ENCODE measurements around the gene HINFP.
"Not testable (repeated sequence)": the region's sequence is repeated elsewhere in the genome, so short reads cannot be mapped to it uniquely, and the experiment has no call there.

HINFP gene

DNA sequence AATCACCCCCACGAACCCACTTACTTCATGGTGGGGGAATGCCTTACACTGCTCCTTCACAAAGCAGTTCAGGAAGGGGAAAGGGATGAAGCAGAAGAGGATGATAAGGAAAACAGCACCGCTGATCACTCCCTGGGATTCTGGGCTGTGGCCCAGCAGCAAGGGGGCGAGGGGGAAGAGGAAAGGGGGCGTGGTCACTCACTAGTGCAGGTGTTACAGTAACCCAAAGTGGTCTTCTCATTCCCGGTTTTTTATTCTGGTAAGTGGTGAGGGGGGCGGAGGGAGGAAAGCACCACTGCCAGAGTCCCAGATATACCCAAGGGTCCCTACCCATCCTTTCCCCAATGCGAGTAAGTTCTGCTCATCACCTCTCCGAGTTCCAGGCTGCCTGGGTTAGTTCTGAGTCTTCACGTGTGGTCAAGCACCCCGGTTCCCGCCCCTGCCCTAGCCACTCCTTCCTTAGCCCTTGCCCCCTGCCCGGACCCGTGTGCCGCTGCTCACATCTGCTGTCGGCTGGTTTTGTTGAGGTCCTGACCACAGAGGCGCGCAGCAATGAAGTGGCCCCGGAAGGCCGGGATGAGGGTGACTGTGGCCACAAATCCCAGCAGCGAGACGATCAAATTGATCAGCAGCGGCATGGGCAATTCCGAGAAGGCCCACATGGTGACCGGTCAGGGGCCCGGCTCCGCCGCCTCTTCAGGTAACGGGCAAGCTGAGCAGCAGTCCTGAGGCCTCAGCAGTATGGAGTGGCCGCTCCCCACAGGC, 20.2 kb upstream of the HINFP start:
- no peak for DNase-seq

DNA sequence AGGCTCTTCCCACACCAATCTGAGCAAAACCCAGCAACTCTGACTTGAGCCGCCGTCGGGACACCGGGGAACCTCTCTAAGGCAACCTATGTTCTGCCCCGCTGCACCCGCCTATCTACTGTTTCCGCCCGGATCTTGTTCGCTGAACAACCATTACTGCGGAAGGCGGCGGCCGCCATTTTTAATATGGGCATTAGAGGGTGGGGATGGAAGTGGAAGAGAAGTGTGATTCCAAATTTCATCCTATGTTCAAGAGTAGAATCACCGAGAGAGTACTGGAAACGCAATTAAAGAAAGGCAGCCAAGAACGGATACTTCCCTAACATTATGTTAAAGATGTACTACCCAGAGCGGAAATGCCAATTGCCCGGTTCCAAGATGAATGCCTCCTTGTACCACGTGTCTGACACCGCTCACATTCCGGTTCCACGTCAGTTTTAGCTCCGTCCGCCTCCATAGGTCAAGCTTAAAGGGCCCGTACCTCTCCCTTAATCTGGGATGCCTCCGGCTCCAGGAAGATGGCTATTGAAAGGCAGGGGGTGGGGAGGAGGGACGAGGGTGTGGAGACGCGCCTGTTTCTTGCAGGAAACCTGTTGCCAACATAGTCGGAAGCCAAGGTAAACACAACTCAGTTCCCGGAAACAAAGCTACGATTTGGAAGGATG, 19.5 kb upstream of the HINFP start, which contains the start of gene DPAGT1:
Gene DPAGT1 (minus strand): TSS at position 95 of the 665 bp plus-strand sequence. CDS start 198 bp downstream, outside the sequence.
- peak; percentile 97 for DNase-seq

DNA sequence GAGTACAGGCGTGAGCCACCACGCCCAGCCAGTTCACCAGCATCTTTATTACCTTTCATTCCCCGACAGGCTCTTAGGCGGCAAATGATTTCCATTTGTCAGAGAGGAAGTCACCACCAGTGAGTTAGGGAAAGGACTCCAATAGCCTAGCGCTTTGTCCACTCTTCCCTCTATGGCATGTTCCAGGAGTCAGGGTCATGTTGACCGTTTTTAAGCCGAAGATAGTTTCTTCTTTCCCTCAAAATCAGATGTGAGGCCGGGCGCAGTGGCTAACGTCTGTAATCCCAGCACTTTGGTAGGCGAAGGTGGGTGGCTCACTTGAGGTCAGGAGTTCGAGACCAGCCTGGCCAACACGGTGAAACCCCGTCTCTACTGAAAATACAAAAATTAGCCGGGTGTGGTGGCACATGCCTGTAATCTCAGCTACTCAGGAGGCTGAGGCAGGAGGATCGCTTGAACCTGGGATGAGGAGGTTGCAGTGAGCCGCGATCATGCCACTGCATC, 18.2 kb upstream of the HINFP start:
- not testable (repeated sequence) for DNase-seq

DNA sequence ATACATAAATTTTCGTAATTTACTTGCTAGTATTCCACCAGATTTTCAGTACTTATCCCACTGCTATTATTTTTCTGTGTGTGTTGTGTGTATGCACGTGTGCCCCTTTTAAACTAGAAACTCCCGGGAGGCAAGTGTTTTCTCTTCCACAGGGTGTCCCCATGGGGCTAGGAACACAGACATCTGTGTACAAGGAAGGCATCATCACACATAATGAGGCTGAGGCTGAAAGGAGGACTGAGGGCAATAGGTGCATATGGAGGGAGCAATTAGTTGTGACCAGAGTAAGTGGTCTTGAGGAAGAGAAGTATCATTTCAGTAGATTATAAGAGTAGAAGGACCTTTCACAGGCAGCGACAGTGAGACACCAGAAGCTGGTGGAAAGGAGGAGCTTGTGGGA, 17.6 kb upstream of the HINFP start:
- no peak for DNase-seq

DNA sequence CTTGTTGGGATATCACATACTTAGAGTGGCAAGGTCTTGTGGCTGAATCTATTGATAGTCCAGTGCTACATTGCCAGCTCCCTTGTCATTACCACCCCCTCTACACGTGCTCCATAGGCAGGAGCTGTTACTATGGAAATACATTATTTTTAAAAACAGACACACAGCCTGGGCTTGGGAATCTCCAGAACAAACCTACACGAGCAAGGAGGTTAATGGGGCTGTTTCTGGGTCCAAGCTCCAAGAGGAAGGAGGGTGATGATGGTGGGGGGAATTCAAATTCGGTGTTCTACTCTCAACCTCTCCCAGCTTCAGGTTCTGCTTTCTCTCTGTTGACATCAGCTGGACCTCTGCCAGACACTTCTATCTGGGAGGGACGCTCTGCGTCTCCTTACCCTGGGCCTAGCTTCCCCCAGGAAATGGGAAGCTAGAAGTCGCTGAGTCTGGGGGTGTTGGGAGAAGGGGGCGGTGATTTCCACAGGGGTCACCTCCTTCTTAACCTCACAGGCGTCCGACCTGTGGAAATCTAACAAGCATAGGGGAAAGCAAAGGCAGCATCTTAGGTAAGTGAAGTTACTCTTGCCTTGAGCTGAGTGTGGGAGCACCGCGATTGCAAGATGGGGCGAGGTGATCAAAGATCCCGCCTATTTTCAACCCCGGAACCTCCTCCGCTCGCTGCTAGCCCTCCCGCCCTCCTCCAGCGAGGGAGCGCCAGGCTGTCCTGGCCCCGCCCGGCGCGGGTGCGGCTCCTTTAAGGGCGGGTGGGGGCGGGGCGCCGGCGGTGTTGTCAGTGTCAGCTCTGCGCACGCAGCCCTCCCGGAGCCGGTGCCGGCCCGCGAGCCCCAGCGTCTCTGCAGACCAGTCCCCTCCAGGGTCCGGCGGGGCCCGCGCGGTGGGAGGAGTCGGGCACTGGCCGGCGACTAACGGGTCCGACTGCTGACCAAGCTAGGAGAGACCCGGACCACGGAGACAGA, 14.5 kb upstream of the HINFP start, which contains the start of gene C2CD2L:
Gene C2CD2L (plus strand): TSS at position 781 of the 974 bp plus-strand sequence. CDS start 398 bp downstream, outside the sequence.
- peak; percentile 55 for DNase-seq

DNA sequence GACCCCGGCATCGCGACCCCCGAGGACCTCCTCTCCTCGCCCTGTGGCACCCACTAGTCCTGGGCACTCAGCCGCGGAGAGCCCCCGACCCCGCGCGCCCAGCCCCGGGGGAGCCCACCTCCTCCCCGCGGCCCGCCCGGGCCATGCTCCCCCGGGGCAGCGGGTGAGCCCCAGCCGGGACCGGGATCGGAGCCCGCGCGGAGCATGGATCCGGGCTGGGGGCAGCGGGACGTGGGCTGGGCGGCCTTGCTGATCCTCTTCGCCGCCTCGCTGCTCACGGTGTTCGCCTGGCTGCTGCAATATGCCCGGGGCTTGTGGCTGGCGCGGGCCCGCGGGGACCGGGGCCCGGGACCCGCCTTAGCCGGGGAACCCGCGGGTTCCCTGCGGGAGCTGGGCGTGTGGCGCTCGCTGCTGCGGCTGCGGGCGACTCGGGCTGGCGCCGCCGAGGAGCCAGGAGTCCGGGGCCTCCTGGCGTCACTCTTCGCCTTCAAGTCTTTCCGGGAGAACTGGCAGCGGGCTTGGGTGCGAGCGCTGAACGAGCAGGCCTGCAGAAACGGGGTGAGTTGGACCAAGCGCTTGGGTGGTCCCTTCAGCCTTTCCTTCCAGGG, 13.7 kb upstream of the HINFP start:
- DNase-seq, result no peak

DNA sequence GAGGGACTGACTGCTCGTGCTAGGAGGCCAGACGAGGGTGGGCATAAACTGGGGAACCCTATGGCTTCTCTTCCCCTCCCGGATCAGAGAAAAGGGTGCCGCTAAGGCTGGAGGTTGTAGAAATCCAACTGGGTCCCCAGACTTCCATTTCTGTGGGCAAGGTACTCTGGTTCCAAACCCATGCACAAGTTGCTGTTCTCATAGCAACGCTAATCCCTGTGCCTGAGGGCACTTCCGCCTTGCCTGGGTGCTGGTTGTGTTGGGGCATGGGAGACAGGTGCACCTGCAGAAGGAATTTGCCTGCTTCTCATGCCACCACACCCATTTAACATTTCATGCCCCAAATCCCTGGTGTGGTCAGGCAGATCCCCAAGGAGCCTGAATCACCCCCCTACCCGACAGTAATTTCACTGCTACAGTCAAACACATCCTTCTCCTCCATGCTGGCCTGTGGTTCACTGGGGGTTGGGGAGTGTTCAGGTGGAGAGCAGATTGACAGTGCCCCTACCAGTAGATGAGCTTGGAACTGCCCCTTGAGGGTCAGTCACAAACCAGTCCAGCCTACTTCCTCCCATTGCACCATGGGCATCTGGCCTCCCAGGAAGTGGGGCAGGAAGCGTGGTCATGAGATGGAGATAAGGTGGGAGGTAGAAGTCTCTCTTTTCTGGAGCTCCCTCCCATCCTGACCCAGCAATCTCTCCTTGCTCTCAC, 13.1 kb upstream of the HINFP start:
- no peak for DNase-seq

DNA sequence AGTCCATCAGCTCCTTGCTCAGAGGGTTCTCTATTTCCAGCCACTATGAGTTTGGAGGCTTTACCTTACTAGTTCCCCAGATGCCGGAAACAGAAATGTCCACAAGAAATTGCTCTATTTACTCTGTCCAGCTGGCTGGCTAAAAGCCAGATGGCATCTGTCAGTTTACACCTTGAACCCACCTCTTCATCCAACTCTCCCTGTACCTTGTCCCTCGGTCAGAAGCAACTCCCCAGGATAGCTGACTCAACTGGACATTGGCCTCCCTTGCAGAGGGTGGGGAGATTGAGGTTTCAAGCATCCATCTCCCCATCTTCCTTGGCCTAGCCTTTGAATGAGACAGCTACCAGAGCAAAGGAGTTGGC, 12.5 kb upstream of the HINFP start:
- DNase-seq, result no peak

DNA sequence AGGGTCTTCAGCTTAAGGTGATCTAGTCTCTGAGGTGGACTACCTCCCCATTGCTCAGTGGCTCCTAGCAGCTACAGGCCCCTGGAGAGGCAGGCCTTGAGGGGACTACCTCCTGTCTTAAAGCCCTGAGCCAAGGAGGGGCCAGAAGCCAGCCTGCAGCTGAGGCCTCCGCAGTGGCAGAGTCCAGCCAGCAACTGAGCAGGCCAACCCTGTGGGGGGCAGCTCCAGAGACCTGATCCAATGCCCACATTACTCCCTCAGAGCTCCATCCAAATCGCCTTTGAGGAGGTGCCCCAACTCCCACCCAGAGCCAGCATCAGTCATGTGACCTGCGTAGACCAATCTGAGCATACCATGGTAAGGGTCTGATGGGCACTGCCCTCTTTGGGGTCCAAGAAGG, 11.5 kb upstream of the HINFP start:
- DNase-seq, result no peak

DNA sequence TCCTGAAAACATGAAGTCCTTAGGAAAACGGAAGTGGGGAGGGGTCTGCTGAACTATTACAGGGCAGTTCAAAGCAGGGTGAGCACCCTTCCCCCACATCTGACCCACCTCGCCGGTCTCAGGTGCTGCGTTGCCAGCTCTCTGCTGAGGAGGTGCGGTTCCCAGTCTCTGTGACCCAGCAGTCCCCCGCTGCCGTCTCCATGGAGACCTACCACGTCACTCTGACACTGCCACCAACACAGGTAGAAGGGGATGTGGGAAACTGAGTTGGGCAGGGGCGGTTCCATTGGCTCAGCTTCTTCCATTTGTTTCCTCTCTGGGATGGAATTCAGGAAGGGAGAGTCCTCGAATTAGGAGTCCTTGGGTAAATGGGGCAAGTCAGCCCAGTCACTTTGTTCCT, 10.9 kb upstream of the HINFP start:
- DNase-seq, result no peak

DNA sequence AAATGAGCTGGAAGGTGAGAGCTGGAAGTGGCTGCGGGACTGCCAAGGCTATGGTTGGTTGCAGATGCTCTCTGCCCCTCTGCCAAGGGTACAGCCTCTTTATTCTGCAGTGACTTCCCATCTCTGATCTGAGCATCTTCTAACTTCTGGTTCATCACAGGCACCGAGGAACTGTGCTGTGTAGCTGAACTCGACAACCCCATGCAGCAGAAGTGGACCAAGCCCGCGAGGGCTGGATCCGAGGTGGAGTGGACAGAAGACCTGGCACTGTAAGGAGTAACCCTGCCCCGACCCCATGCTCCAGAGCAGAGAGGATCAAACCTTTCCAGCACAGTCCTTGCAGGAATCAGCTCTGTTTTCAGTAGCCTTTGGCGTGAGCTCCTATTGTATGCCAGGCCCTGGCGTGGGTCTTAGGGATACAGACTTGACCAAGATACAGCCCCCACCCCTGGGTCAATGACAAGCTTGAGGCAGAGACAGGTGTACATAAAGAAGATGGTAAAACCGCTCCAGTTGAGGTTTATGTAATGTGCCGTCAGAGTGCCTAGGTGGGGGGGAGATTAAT, 9.9 kb upstream of the HINFP start:
- no peak for DNase-seq

DNA sequence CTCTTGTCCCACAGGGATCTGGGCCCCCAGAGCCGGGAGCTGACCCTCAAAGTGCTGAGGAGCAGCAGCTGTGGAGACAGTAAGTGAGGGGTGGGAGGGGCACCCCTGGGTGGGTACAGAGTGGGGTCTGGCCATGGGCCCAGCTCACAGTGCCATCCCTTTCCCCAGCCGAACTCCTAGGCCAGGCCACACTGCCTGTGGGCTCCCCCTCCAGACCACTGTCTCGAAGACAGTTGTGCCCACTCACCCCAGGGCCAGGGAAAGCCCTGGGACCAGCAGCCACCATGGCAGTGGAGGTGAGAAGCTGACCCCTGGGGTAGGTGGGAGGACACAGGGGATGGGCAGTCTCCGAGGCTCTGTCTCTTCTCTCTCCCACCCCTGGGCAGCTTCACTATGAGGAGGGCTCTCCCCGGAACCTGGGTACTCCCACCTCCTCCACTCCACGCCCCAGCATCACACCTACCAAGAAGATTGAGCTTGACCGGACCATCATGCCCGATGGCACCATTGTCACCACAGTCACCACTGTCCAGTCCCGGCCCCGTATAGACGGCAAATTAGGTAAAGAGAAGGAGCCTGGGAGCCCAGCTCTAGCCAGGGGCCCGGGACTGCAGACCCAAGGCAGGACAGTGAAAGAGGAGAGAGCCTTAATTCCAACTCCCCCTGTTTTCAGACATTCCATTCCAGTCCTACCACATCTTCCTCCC, 8.9 kb upstream of the HINFP start:
- DNase-seq, result no peak

DNA sequence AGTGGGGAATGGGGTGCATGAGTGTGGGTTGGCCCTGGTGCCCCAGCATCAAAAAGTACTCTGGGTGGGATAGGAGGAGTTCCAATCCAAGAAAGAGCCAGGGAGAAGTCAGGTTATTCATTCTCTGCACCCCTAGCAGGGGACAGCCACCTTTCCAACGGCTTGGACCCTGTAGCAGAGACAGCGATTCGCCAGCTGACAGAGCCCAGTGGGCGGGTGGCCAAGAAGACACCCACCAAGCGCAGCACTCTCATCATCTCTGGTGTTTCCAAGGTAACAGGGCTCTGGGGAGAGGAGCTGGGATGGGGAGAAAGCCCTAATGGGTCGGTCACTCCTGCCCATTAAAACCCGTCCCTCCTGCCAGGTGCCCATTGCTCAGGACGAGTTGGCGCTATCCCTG, 7.7 kb upstream of the HINFP start:
- DNase-seq, result no peak

DNA sequence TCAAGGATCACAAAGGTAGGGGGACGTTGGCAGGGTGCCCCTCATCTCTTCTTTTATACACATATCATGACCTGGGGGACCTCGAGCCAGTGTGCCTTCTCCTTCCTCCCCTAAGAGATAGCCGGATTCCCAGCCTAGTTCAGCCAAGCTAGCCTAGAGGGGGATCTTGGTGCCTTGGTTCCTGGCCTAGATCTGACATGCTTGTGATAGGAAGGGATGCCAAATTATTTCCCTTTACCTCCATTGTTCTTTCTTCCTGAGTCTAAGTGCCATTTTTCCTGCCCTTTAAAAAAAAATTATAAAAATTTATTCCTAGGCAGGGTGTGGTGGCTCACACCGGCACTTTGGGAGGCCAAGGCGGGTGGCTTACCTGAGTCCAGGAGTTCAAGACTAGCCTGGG, 7.0 kb upstream of the HINFP start:
- no peak for DNase-seq

DNA sequence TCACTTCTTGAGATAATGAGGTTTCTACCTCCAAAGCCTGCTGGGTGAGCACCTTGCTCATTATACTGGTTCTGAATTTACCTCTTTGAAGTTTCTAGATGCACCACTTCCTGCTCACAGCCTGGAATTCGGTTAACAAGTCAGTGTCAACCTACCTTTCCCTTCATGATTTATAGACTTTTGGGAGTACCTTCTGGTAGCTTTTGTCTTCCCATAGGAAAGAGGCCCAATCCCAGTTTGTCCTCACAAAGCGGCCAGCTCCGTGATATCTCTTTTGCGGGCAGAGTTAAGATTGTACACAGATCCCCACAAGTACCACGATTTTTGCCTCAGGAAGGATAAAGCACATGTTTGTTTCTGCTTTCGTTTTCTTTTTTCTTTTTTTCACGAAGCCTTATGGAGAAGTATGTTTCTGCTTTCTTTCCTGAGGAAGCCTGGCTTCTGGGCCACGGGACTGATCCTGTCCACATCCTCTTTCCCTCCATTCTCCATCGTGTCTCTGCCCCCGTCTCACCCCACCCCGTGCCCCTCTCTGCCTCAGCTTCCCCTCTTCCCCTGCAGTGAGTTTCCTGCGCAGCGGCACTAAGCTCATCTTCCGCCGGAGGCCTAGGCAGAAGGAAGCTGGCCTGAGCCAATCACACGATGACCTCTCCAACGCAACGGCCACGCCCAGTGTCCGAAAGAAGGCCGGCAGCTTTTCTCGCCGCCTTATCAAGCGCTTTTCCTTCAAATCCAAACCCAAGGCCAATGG, 5.7 kb upstream of the HINFP start:
- DNase-seq, result no peak

DNA sequence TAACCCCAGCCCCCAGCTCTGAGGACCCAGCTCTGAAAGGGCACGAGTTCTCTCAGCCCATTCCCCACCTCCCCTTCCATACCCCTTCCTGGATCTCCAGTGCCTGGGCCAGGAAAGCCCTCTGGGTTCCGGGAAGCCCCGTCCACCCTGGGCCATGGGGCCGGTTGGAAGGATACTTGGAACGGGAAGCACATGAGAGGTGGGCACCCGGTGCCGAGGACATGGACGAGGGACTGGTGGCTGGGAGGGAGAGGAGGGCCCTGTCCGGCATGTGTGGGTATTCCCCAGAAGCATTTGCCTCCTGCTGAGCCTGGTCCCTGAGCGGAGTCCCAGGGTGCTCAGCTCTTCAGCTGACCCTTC, 5.2 kb upstream of the HINFP start:
- DNase-seq, result no peak

DNA sequence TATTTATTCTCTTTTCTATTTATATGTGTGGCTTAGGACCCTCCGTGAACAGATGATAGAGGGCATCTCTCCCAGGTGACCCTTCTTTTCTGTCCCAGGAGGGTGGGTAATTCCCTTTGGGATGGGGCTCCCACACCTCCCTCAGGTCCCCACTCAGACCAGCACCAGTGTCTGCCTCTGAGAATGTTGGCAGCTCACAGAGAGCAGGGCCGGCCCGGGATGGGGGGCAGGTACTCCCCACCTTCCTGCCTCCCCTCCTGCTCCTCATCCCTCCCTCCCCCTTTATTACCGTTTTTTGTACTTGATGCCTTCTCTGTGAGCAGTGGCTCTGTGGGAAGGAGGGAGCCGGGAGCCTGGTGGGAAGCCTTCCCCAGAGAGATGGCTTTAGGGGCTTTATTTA, 4.8 kb upstream of the HINFP start:
- no peak for DNase-seq

DNA sequence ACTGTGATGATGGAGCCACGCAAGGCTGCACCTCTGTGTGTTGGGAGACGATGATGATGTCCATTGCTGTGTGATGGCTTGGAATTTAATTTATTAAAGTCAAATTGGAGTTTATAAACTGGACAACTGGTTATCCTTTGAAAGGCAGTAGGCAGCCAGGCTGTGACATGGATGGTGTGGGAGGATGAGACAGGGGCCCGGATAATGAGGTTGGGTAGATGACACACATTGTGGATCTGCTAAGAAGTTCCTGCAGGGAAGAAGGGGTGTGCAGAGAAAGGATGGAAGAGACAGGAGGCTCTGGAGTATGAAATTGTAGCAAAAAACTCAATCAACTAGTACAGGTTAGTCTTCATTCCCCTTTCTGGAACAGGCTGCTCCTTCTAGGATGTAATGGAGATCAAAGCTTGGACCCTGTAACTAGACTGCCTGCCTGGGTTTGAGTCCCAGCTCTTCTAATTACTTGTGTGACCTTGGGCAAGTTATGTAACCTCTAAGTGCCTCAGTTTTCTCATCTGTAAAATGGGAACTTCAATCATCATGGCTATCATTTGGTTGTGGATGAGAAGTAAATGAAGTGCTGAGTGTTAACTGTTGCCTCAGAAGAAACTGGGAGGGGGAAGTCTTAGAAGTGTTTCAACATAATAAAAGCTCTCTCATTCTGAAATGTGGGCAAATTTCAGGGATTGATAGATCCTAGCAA, 4.2 kb upstream of the HINFP start:
- no peak for DNase-seq

DNA sequence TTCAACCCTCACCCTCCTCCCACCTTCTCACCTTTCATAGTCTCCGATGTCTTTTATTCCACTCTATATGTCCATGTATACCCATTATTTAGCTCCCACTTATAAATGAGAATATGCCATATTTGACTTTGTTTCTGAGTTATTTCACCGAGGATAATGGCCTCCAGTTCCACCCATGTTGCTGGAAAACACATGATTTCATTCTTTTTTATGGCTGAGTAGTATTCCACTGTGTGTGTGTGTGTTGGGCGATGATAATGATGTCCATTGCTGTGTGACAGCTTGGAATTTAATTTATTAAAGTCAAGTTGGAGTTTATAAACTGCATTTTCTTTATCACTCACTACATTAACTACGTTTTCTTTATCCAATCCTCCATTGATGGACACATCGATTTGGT, 3.2 kb upstream of the HINFP start:
- no peak for DNase-seq

DNA sequence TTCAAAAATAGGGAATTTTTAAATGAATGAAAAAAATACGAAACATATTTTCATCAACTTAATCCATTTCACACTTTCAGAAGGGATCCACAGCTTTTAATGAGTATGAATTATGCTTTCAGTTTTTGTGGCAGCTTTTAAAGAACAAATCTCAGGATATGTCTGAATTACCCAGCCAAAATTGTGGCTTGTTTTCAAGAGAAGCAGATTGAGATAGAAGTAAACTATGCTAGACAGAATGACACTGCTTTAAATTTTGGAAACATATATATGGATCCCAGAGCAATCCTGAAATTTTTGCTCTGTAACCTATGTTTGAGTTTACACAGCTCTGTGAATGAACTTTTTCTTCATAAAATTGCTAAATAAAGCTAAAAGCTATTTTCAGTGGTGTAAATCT, 2.4 kb upstream of the HINFP start:
- no peak for DNase-seq
